GM12878 (cell line): ENCODE results near the gene CACNA2D3. TPM values are rescaled to one million over a fixed set of nuclear protein-coding genes. Genes with fewer than 3 reads are reported as not detected.

Experiments
- ATAC-seq: fragments of 200-7000 bp; cut with Tn5 transposase; 3 replicates; pipeline ENCODE4 v1.9.1; 2020; ENCODE audit warnings: mild to moderate bottlenecking, moderate library complexity
- BruUV-seq: library from RNA; stranded (reverse); fragments of 400-500 nt; replicated peaks from 2 replicates; lab custom pipeline; 2021; lab: Mats Ljungman, UMichigan
- CTCF ChIA-PET: fragments of 300-600 bp; sonication (Branson Sonifier 250); formaldehyde crosslinking; extraction: SDS; loops from one replicate; lab custom pipeline; 2021; ENCODE audit warnings: inconsistent platforms; lab: Yijun Ruan, JAX
- POLR2A ChIA-PET: fragments of 350-600 bp; formaldehyde crosslinking; extraction: SDS; loops from one replicate; lab custom pipeline; 2021; ENCODE audit warnings: inconsistent platforms; lab: Charles Lee
- RAD21 ChIA-PET: fragments of 300-600 bp; sonication (Branson Sonifier 250); formaldehyde crosslinking; loops from one replicate; lab custom pipeline; 2023; ENCODE audit warnings: antibody characterized with exemption; ENCODE audit not compliant: unreplicated experiment; lab: Charles Lee
- SMC1A ChIA-PET: fragments of 300-600 bp; sonication (Branson Sonifier 250); formaldehyde crosslinking; loops from one replicate; lab custom pipeline; 2023; ENCODE audit not compliant: unreplicated experiment, uncharacterized antibody; lab: Charles Lee
- DNase-seq: peaks from one replicate; pipeline ENCODE4 v3.0.0-alpha.2; 2011; ENCODE audit warnings: low read depth, low spot score
- FAIRE-seq: peaks from 3 replicates; lab custom pipeline; 2011; peaks lifted over from hg19 to GRCh38; lab: Jason Lieb, UNC
- H2AFZ ChIP-seq: 2 replicates; pipeline ENCODE4 v1.6.0; 2011; ENCODE audit warnings: low read depth, low read length, control low read depth; ENCODE audit not compliant: control insufficient read depth
- H3K27ac ChIP-seq: 2 replicates; pipeline ENCODE4 v1.5.1; 2011; ENCODE audit warnings: control low read depth; ENCODE audit not compliant: control insufficient read depth, insufficient read depth
- H3K27me3 ChIP-seq, 2 experiments: replicated peaks in 1 of 2; 2 replicates each; pipeline versions ENCODE4 v1.6.0 to v1.6.1; 2011; ENCODE audit warnings: low read length in 1 of 2; ENCODE audit not compliant: control insufficient read depth in 2 of 2, insufficient read depth in 2 of 2
- H3K36me3 ChIP-seq, 2 experiments: 2 replicates each; pipeline ENCODE4 v1.5.1; 2011; ENCODE audit warnings: low read length in 1 of 2; ENCODE audit not compliant: control insufficient read depth in 2 of 2, insufficient read depth in 2 of 2
- H3K4me1 ChIP-seq: 2 replicates; pipeline ENCODE4 v1.6.1; 2011; ENCODE audit warnings: mild to moderate bottlenecking, low read length, moderate library complexity, mixed read lengths; ENCODE audit not compliant: control insufficient read depth, insufficient read depth
- H3K4me2 ChIP-seq: 2 replicates; pipeline ENCODE4 v1.6.0; 2011; ENCODE audit warnings: control low read depth; ENCODE audit not compliant: control insufficient read depth, insufficient read depth
- H3K4me3 ChIP-seq: fragments of 200-600 bp; sonication (generic); 2 replicates; pipeline ENCODE4 v1.5.1; 2016
- H3K79me2 ChIP-seq: 2 replicates; pipeline ENCODE4 v1.6.0; 2011; ENCODE audit warnings: low read length; ENCODE audit not compliant: control insufficient read depth, insufficient read depth
- H3K9ac ChIP-seq: 2 replicates; pipeline ENCODE4 v1.8.0; 2011; ENCODE audit warnings: low read length, control low read depth, mixed read lengths; ENCODE audit not compliant: control insufficient read depth, insufficient read depth
- H3K9me3 ChIP-seq: replicated peaks from 3 replicates; pipeline ENCODE4 v1.5.1; 2011; ENCODE audit warnings: mild to moderate bottlenecking, low read length; ENCODE audit not compliant: control insufficient read depth, insufficient read depth
- H4K20me1 ChIP-seq: 2 replicates; pipeline ENCODE4 v1.6.0; 2011; ENCODE audit not compliant: control insufficient read depth, insufficient read depth
- CBX3 ChIP-seq: fragments of 200-600 bp; sonication (generic); IDR thresholded peaks from 2 replicates; pipeline ENCODE4 v1.6.1; 2016; ENCODE audit warnings: low read depth, borderline replicate concordance
- FOS ChIP-seq: IDR thresholded peaks from 3 replicates; pipeline ENCODE4 v1.6.1; 2011; ENCODE audit warnings: borderline replicate concordance; ENCODE audit not compliant: insufficient read length; ENCODE audit errors: extremely low read depth
- HSF1 ChIP-seq: fragments of 150-350 bp; IDR thresholded peaks from 2 replicates; pipeline ENCODE4 v1.6.1; 2014; ENCODE audit warnings: mild to moderate bottlenecking, low read depth, low read length
- KAT2A ChIP-seq: conservative IDR thresholded peaks from 2 replicates; pipeline ENCODE4 v1.6.1; 2011; ENCODE audit warnings: low read depth, low read length; ENCODE audit not compliant: control insufficient read depth
- PKNOX1 ChIP-seq: fragments of 450-650 bp; IDR thresholded peaks from 2 replicates; pipeline ENCODE4 v1.6.1; 2016; ENCODE audit warnings: mild to moderate bottlenecking
- RAD51 ChIP-seq: fragments of 450-650 bp; IDR thresholded peaks from 2 replicates; pipeline ENCODE4 v1.6.1; 2016; ENCODE audit warnings: moderate library complexity, mild to moderate bottlenecking, inconsistent platforms
- USF1 ChIP-seq: IDR thresholded peaks from 2 replicates; pipeline ENCODE4 v1.6.1; 2011; ENCODE audit warnings: borderline replicate concordance, low read depth, mild to moderate bottlenecking, moderate library complexity, mixed read lengths, low read length; ENCODE audit not compliant: insufficient read depth; ENCODE audit errors: extremely low read length
- WGBS: methylation state at CpG from one replicate; pipeline ENCODE4 v1.1.6; 2016; ENCODE audit warnings: low lambda C conversion rate; ENCODE audit not compliant: insufficient replicate concordance, insufficient coverage; ENCODE audit errors: missing lambda C conversion rate; 5-methylcytosine and 5-hydroxymethylcytosine counted together
- in situ Hi-C: fragments of 300-500 bp; cut with MboI; formaldehyde crosslinking; loops from 9 replicates; pipeline ENCODE4 v1.14.3; 2018; ENCODE audit warnings: mixed read lengths
- intact Hi-C: fragments of 100-400 bp; cut with micrococcal nuclease; formaldehyde crosslinking; loops from one replicate; pipeline ENCODE4 v1.14.2; 2022; ENCODE audit not compliant: unreplicated experiment
- polyA plus RNA-seq, 11 experiments: library from polyadenylated mRNA; depleted of rRNA in 4 of 11; unstranded in 6 of 11; stranded (reverse) in 5 of 11; fragments of >200 nt; fragmentation: Nextera tagmentation in 4 of 11; fragmentation: Illumina TruSeq in 1 of 11; extraction: Ambion mirVana in 4 of 11; extraction: Trizol in 1 of 11; gene quantifications; 1 replicate in 1 of 11; 2 replicates in 10 of 11; pipeline versions ENCODE4 v1.2.1 to v1.2.3, GENCODE V29; 2011 to 2016; ENCODE audit warnings: inconsistent platforms in 2 of 11, missing spikeins in 2 of 11, low read depth in 1 of 11
- total RNA-seq, 4 experiments: library from RNA; depleted of rRNA in 3 of 4; stranded (reverse); fragments of >200 nt in 3 of 4; fragmentation: Illumina TruSeq in 1 of 4; extraction: Trizol in 1 of 4; gene quantifications; 2 replicates each; pipeline versions ENCODE4 v1.2.1 to v1.2.3, GENCODE V29; 2013 to 2021
- TF ChIP-seq, protein P1 (sequence below): fragments of 450-650 bp; IDR thresholded peaks from 2 replicates; pipeline ENCODE4 v1.6.1; 2017; ENCODE audit warnings: mild to moderate bottlenecking, moderate library complexity
- TF ChIP-seq, protein P2 (sequence below): fragments of 450-650 bp; formaldehyde crosslinking; IDR thresholded peaks from 2 replicates; pipeline ENCODE4 v1.5.0; 2022; ENCODE audit warnings: mild to moderate bottlenecking, missing genetic modification characterization

The CACNA2D3 gene
- total and polyA plus RNA-seq, 10 of the 15 experiments (the other 5 are each of a cell fraction or from before 2014, with no cell fraction given): not detected

DNA sequence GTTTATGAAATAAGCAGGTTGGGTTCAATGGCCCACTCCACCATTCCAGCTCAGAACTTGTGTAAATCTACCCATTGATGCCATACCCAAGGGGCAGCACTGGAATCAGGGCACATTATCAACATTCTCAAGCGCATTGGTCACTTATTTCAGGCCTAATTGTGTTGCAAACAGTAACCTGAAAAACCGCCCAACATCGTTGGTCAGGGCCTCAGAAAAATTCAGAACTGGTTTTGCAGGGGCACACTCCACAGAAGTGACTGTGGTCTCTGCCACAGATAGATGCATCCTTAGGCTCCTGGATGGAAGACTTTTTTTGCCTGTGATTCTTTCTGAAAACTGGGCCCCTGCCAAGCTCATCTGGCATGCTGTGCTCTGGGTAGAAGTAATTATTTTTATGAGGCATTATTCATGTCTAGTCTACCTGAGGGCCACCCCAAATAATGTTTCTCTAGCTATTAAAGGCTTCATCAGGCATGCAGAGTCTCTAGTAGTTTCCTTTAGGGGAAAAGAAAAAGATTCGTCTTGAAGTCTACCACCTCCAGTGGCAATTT, 827.2 kb downstream of the CACNA2D3 start:
- H3K36me3 ChIP-seq: no peaks in the 10 kb centered on the region
- ChIA-PET POLR2A (no interaction called here), SMC1A (no interaction called here), CTCF (no interaction called here), RAD21 (no interaction called here)
- no peaks in the 10 kb centered on the region for H3K9me3 ChIP-seq
- H2AFZ ChIP-seq: no peak overlapping the region
- WGBS: 35% methylated on average over 4 of the region's 4 CpGs
- H3K27me3 ChIP-seq: no peaks in the 10 kb centered on the region; a peak in 3 of 4 replicates
- intact Hi-C loops: no loop called here
- FAIRE-seq (no peak), ATAC-seq (no peak), DNase-seq (no peak)
- no peak overlapping the region for H3K27ac ChIP-seq
- no peak overlapping the region for H3K4me2 ChIP-seq
- no peak overlapping the region for H3K4me3 ChIP-seq
- no TSS peak for BruUV-seq
- H3K4me1 ChIP-seq: no peaks in the 10 kb centered on the region
- H3K9ac ChIP-seq: no peak overlapping the region
- no peaks in the 10 kb centered on the region for H4K20me1 ChIP-seq
- H3K79me2 ChIP-seq: no peaks in the 10 kb centered on the region
- in situ Hi-C loops: no loop called here
- TF ChIP-seq HSF1: no peak
- TF ChIP-seq PKNOX1: no peak
- no peak for TF ChIP-seq CBX3
- TF ChIP-seq, protein P1, sequence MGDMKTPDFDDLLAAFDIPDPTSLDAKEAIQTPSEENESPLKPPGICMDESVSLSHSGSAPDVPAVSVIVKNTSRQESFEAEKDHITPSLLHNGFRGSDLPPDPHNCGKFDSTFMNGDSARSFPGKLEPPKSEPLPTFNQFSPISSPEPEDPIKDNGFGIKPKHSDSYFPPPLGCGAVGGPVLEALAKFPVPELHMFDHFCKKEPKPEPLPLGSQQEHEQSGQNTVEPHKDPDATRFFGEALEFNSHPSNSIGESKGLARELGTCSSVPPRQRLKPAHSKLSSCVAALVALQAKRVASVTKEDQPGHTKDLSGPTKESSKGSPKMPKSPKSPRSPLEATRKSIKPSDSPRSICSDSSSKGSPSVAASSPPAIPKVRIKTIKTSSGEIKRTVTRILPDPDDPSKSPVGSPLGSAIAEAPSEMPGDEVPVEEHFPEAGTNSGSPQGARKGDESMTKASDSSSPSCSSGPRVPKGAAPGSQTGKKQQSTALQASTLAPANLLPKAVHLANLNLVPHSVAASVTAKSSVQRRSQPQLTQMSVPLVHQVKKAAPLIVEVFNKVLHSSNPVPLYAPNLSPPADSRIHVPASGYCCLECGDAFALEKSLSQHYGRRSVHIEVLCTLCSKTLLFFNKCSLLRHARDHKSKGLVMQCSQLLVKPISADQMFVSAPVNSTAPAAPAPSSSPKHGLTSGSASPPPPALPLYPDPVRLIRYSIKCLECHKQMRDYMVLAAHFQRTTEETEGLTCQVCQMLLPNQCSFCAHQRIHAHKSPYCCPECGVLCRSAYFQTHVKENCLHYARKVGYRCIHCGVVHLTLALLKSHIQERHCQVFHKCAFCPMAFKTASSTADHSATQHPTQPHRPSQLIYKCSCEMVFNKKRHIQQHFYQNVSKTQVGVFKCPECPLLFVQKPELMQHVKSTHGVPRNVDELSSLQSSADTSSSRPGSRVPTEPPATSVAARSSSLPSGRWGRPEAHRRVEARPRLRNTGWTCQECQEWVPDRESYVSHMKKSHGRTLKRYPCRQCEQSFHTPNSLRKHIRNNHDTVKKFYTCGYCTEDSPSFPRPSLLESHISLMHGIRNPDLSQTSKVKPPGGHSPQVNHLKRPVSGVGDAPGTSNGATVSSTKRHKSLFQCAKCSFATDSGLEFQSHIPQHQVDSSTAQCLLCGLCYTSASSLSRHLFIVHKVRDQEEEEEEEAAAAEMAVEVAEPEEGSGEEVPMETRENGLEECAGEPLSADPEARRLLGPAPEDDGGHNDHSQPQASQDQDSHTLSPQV: no peak
- TF ChIP-seq USF1: no peak
- TF ChIP-seq FOS: no peak
- TF ChIP-seq KAT2A: no peak
- TF ChIP-seq, protein P2, sequence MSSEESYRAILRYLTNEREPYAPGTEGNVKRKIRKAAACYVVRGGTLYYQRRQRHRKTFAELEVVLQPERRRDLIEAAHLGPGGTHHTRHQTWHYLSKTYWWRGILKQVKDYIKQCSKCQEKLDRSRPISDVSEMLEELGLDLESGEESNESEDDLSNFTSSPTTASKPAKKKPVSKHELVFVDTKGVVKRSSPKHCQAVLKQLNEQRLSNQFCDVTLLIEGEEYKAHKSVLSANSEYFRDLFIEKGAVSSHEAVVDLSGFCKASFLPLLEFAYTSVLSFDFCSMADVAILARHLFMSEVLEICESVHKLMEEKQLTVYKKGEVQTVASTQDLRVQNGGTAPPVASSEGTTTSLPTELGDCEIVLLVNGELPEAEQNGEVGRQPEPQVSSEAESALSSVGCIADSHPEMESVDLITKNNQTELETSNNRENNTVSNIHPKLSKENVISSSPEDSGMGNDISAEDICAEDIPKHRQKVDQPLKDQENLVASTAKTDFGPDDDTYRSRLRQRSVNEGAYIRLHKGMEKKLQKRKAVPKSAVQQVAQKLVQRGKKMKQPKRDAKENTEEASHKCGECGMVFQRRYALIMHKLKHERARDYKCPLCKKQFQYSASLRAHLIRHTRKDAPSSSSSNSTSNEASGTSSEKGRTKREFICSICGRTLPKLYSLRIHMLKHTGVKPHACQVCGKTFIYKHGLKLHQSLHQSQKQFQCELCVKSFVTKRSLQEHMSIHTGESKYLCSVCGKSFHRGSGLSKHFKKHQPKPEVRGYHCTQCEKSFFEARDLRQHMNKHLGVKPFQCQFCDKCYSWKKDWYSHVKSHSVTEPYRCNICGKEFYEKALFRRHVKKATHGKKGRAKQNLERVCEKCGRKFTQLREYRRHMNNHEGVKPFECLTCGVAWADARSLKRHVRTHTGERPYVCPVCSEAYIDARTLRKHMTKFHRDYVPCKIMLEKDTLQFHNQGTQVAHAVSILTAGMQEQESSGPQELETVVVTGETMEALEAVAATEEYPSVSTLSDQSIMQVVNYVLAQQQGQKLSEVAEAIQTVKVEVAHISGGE: no peak
- no peak for TF ChIP-seq RAD51
